Measurements from ENCODE around the gene SLC6A6. TPM values are rescaled to one million over a fixed set of nuclear protein-coding genes. Genes with fewer than 3 reads are reported as not detected.

SLC6A6 gene
- total RNA-seq, 3 donors from 2014 or later, result 22.1 to 52.4 (median 27.5) TPM

- TF ChIP-seq CTCF (IDR thresholded peaks at IDR 0.05) (no peak), POLR2A (IDR thresholded peaks at IDR 0.05) (no peak), POLR2AphosphoS5 (IDR thresholded peaks at IDR 0.05) (no peak)
- intact Hi-C loops (cut with DNase I; ENCODE audit: low total_unique reads), result loop anchor here (2.0 to 10.0 kb wide), 2 partner anchors 27 to 93 kb away; no protein-coding TSS in a partner anchor
These were observed 4.9 kb upstream of the SLC6A6 start for GRCh38 chr3:14397531-14397930.

GRCh38 chr3:14397940-14398796, 4.2 kb upstream of the SLC6A6 start:
- no peaks in the 10 kb centered on the region for H3K27me3 ChIP-seq
- H3K9me3 ChIP-seq, result no peaks in the 10 kb centered on the region
- TF ChIP-seq POLR2A (IDR thresholded peaks at IDR 0.05) (no peak), POLR2AphosphoS5 (IDR thresholded peaks at IDR 0.05) (no peak), CTCF (IDR thresholded peaks at IDR 0.05) (no peak)
- H3K4me3 ChIP-seq, result no peak overlapping the region
- DNase-seq (ENCODE audit: low spot score in 2 of 2), result no peak
- no peaks in the 10 kb centered on the region for H3K36me3 ChIP-seq
- intact Hi-C loops (cut with DNase I; ENCODE audit: low total_unique reads), result loop anchor here (2.0 to 10.0 kb wide), 2 partner anchors 27 to 93 kb away; no protein-coding TSS in a partner anchor
- H3K27ac ChIP-seq, result no peak overlapping the region
- H3K4me1 ChIP-seq, result no peaks in the 10 kb centered on the region

More at GRCh38 chr3:14397531-14397930, 4.9 kb upstream of the SLC6A6 start:
- Histone ChIP-seq H3K4me3 (no peak overlapping the region), H3K27ac (no peak overlapping the region), H3K27me3 (no peaks in the 10 kb centered on the region), H3K9me3 (no peaks in the 10 kb centered on the region), H3K4me1 (no peaks in the 10 kb centered on the region), H3K36me3 (no peaks in the 10 kb centered on the region)
- no peak for DNase-seq (ENCODE audit: low spot score in 2 of 2)

- no peaks in the 10 kb centered on the region for H3K36me3 ChIP-seq
- peaks cover 0 to 6% of the 10 kb centered on the region in 2 donors for H3K4me1 ChIP-seq
- intact Hi-C loops (cut with DNase I; ENCODE audit: low total_unique reads), result loop anchor here (10.0 kb wide), 1 partner anchor 94 kb away; no protein-coding TSS in a partner anchor
- no peak overlapping the region for H3K4me3 ChIP-seq
- DNase-seq (ENCODE audit: low spot score in 2 of 2), result no peak
- H3K9me3 ChIP-seq, result no peaks in the 10 kb centered on the region
- no peaks in the 10 kb centered on the region for H3K27me3 ChIP-seq
- no peak overlapping the region for H3K27ac ChIP-seq
- TF ChIP-seq POLR2AphosphoS5 (IDR thresholded peaks at IDR 0.05) (no peak), CTCF (IDR thresholded peaks at IDR 0.05) (no peak), POLR2A (IDR thresholded peaks at IDR 0.05) (no peak)
These were observed 3.7 kb upstream of the SLC6A6 start for GRCh38 chr3:14398797-14399106.

DNA sequence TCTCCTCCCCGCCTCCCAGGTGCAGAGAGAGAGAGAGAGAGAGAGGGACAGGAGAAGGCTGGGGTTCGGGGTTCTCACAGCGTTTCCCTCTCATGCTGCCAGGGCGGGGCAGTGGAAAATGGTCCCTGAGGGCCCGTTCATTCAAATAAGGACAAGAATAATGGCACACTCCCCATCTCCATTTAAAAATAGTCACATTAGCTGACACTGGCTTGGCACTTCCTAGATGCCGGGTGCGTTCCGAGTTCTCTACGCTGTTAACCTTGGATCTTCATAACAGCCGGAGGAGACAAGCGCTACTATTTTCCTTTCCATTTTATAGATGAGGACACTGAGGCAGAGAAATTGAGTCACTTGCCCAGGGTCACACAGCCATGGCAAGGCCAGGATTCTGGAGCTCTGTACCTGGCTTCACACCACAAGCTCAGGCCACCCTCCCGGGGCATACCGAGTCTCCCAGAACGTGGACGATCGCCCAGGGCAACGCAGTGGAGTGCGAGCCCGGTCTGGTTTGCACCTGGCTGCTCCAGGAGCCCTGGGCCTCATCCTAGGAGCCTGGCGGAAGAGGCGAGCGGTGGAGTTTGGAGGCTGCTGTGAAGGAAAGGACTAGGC, 608 bp upstream of the SLC6A6 start:
- intact Hi-C loops (cut with DNase I; ENCODE audit: low total_unique reads), result no loop called here
- Histone ChIP-seq H3K27ac (peak overlapping the region; percentile 86 to 93), H3K36me3 (no peaks in the 10 kb centered on the region), H3K4me3 (peak overlapping the region; percentile 70 to 98 (median 81)), H3K27me3 (no peaks in the 10 kb centered on the region), H3K9me3 (no peaks in the 10 kb centered on the region), H3K4me1 (peaks cover 0 to 17% of the 10 kb centered on the region in 2 donors)
- DNase-seq (ENCODE audit: low spot score in 2 of 2), result no peak
- TF ChIP-seq POLR2AphosphoS5 (IDR thresholded peaks at IDR 0.05) (peak in 1 of 3 donors; percentile 3), POLR2A (IDR thresholded peaks at IDR 0.05) (no peak), CTCF (IDR thresholded peaks at IDR 0.05) (no peak)

DNA sequence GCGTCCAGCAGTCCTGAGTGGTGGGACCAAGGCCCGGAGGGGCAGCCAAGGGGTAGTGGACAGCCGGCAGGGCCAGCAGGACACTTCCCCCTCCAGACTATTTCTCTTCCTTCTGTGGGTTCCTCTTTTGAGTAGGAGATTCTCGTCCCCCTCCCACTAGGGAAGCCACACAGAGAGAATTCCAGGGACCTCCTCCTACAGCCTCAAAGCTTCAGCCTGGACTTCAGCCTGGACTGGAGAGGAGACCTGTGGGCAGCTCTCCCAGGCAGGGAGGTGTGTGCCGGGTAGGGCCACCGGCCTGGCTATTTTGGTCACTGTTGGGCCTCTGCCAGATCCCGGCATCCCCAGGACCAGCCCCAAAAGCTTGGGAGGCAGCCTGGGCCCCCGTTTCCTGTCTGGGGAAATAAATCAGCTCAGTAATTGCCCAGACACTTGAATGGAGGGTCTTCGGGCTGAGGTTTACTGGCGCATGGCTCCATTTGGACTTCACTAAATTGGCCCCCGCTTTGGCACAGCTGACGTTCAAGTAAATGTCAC, 1.3 kb downstream of the SLC6A6 start:
- H3K4me1 ChIP-seq, result peaks cover 0 to 17% of the 10 kb centered on the region in 2 donors
- H3K4me3 ChIP-seq, result peak overlapping the region; percentile 70 to 98 (median 81)
- H3K27me3 ChIP-seq, result no peaks in the 10 kb centered on the region
- no peak for DNase-seq (ENCODE audit: low spot score in 2 of 2)
- TF ChIP-seq POLR2AphosphoS5 (IDR thresholded peaks at IDR 0.05), result no peak
- no peak for TF ChIP-seq POLR2A (IDR thresholded peaks at IDR 0.05)
- no peak for TF ChIP-seq CTCF (IDR thresholded peaks at IDR 0.05)
- peak overlapping the region; percentile 86 to 93 for H3K27ac ChIP-seq
- no peaks in the 10 kb centered on the region for H3K9me3 ChIP-seq
- H3K36me3 ChIP-seq, result no peaks in the 10 kb centered on the region
- intact Hi-C loops (cut with DNase I; ENCODE audit: low total_unique reads), result no loop called here

Measured in breast epithelium (tissue), 4 donors.